Right renal cortex interstitium (tissue), 3 donors: Measurements from ENCODE around the gene NDNF. TPM values are rescaled to one million over a fixed set of nuclear protein-coding genes. Genes with fewer than 3 reads are reported as not detected.

Source experiments
- DNase-seq, 3 donors: peaks; one replicate each; pipeline ENCODE4 v3.0.0-alpha.2; 2013; ENCODE audit warnings: low read depth in 3 of 3, low spot score in 2 of 3
- polyA plus RNA-seq, 3 donors: library from polyadenylated mRNA; unstranded; fragments of 120-200 nt; gene quantifications; one replicate each; pipeline ENCODE4 v1.2.1, GENCODE V29; 2013; ENCODE audit not compliant: insufficient read length in 3 of 3

NDNF gene
- polyA plus RNA-seq, 3 donors, result 61.8 to 92.1 (median 64.6) TPM

- DNase-seq, result no peak
Observed at GRCh38 chr4:121018543-121018942, 53.8 kb downstream of the NDNF start.

GRCh38 chr4:121016611-121017010, 55.7 kb downstream of the NDNF start:
- no peak for DNase-seq

- DNase-seq, result no peak
Observed at GRCh38 chr4:121015421-121015820, 56.9 kb downstream of the NDNF start.

- DNase-seq, result no peak
Observed at GRCh38 chr4:121014544-121014943, 57.8 kb downstream of the NDNF start.

- no peak for DNase-seq
Observed at GRCh38 chr4:121011780-121012340, 60.5 kb downstream of the NDNF start.

GRCh38 chr4:121011138-121011537, 61.2 kb downstream of the NDNF start:
- no peak for DNase-seq

- DNase-seq, result no peak
Observed at GRCh38 chr4:121009578-121010478, 62.5 kb downstream of the NDNF start.

GRCh38 chr4:121007660-121008059, 64.7 kb downstream of the NDNF start:
- DNase-seq, result no peak

- no peak for DNase-seq
Observed at GRCh38 chr4:121003863-121004262, 68.5 kb downstream of the NDNF start.

- no peak for DNase-seq
Observed at GRCh38 chr4:120995266-120996010, 76.9 kb downstream of the NDNF start.

- DNase-seq, result no peak
Observed at GRCh38 chr4:120994521-120994920, 77.8 kb downstream of the NDNF start.

- DNase-seq, result no peak
Observed at GRCh38 chr4:120991885-120992284, 80.5 kb downstream of the NDNF start.

GRCh38 chr4:120990246-120990645, 82.1 kb downstream of the NDNF start:
- no peak for DNase-seq

Other genes with a start within 250 kb of the NDNF start
- gene PRDM5, start 149.8 kb downstream of the NDNF start, polyA plus RNA-seq, result 10 to 100 TPM; 15.4 to 18.5 (median 17.9) TPM
- 1 to 10 TPM; 1.2 to 3.1 (median 1.9) TPM for gene TNIP3, start 91.8 kb upstream of the NDNF start, polyA plus RNA-seq